KOPT-K1 (cell line): ENCODE results near the gene LAD1.
A peak's percentile ranks its signal among the peaks of the same experiment; 100 is the strongest.

ENCODE experiments used
- H3K27ac ChIP-seq: fragments of 200-600 bp; sonication (generic); 2 replicates; pipeline ENCODE4 v1.5.1; 2016; ENCODE audit warnings: antibody characterized with exemption, mild to moderate bottlenecking, low read depth, low read length; ENCODE audit not compliant: poor library complexity, severe bottlenecking
- H3K36me3 ChIP-seq: fragments of 200-600 bp; sonication (generic); 2 replicates; pipeline ENCODE4 v1.5.1; 2017; ENCODE audit warnings: antibody characterized with exemption, mild to moderate bottlenecking, low read length, moderate library complexity; ENCODE audit not compliant: insufficient read depth
- H3K9me3 ChIP-seq: fragments of 200-600 bp; sonication (generic); 2 replicates; pipeline ENCODE4 v1.5.1; 2017; ENCODE audit warnings: antibody characterized with exemption, low read length, mild to moderate bottlenecking; ENCODE audit not compliant: insufficient read depth, poor library complexity, severe bottlenecking

The LAD1 gene

GRCh38 chr1:201356701-201357100 is 42.4 kb downstream of the LAD1 start:
- Histone ChIP-seq H3K9me3 (no peaks in the 10 kb centered on the region), H3K36me3 (no peaks in the 10 kb centered on the region), H3K27ac (no peak overlapping the region)

GRCh38 chr1:201356236-201356635 is 42.9 kb downstream of the LAD1 start:
- no peaks in the 10 kb centered on the region for H3K36me3 ChIP-seq
- no peaks in the 10 kb centered on the region for H3K9me3 ChIP-seq
- H3K27ac ChIP-seq: no peak overlapping the region

GRCh38 chr1:201355471-201355870 is 43.7 kb downstream of the LAD1 start:
- Histone ChIP-seq H3K36me3 (no peaks in the 10 kb centered on the region), H3K27ac (no peak overlapping the region), H3K9me3 (no peaks in the 10 kb centered on the region)

- H3K9me3 ChIP-seq: no peaks in the 10 kb centered on the region
- H3K27ac ChIP-seq: no peak overlapping the region
- H3K36me3 ChIP-seq: no peaks in the 10 kb centered on the region
Observed at GRCh38 chr1:201354901-201355295, 44.2 kb downstream of the LAD1 start.

GRCh38 chr1:201354151-201354900 is 44.8 kb downstream of the LAD1 start:
- Histone ChIP-seq H3K27ac (no peak overlapping the region), H3K36me3 (no peaks in the 10 kb centered on the region), H3K9me3 (no peaks in the 10 kb centered on the region)

- H3K9me3 ChIP-seq: no peaks in the 10 kb centered on the region
- H3K36me3 ChIP-seq: no peaks in the 10 kb centered on the region
- no peak overlapping the region for H3K27ac ChIP-seq
Observed at GRCh38 chr1:201353186-201353940, 45.8 kb downstream of the LAD1 start.

GRCh38 chr1:201351617-201352016 is 47.5 kb downstream of the LAD1 start:
- no peaks in the 10 kb centered on the region for H3K36me3 ChIP-seq
- no peak overlapping the region for H3K27ac ChIP-seq
- H3K9me3 ChIP-seq: no peaks in the 10 kb centered on the region

GRCh38 chr1:201350884-201351283 is 48.2 kb downstream of the LAD1 start:
- H3K9me3 ChIP-seq: no peaks in the 10 kb centered on the region
- no peak overlapping the region for H3K27ac ChIP-seq
- no peaks in the 10 kb centered on the region for H3K36me3 ChIP-seq

GRCh38 chr1:201350361-201350725 is 48.8 kb downstream of the LAD1 start:
- Histone ChIP-seq H3K36me3 (no peaks in the 10 kb centered on the region), H3K27ac (no peak overlapping the region)

GRCh38 chr1:201349092-201349491 is 50.0 kb downstream of the LAD1 start:
- H3K27ac ChIP-seq: no peak overlapping the region

More at GRCh38 chr1:201350361-201350725, 48.8 kb downstream of the LAD1 start:
- no peaks in the 10 kb centered on the region for H3K9me3 ChIP-seq

GRCh38 chr1:201348211-201348566 is 50.9 kb downstream of the LAD1 start:
- Histone ChIP-seq H3K27ac (no peak overlapping the region), H3K9me3 (no peaks in the 10 kb centered on the region), H3K36me3 (no peaks in the 10 kb centered on the region)

More at GRCh38 chr1:201349092-201349491, 50.0 kb downstream of the LAD1 start:
- H3K36me3 ChIP-seq: no peaks in the 10 kb centered on the region
- no peaks in the 10 kb centered on the region for H3K9me3 ChIP-seq

GRCh38 chr1:201347498-201348210 is 51.5 kb downstream of the LAD1 start:
- H3K27ac ChIP-seq: no peak overlapping the region
- no peaks in the 10 kb centered on the region for H3K36me3 ChIP-seq

GRCh38 chr1:201346987-201347386 is 52.1 kb downstream of the LAD1 start:
- H3K27ac ChIP-seq: no peak overlapping the region
- H3K9me3 ChIP-seq: peaks cover 3% of the 10 kb centered on the region
- H3K36me3 ChIP-seq: no peaks in the 10 kb centered on the region

More at GRCh38 chr1:201347498-201348210, 51.5 kb downstream of the LAD1 start:
- no peaks in the 10 kb centered on the region for H3K9me3 ChIP-seq

GRCh38 chr1:201346337-201346939 is 52.7 kb downstream of the LAD1 start:
- no peak overlapping the region for H3K27ac ChIP-seq

GRCh38 chr1:201345081-201345355 is 54.1 kb downstream of the LAD1 start:
- Histone ChIP-seq H3K27ac (peak overlapping the region; percentile 19), H3K9me3 (peaks cover 5% of the 10 kb centered on the region), H3K36me3 (no peaks in the 10 kb centered on the region)

More at GRCh38 chr1:201346337-201346939, 52.7 kb downstream of the LAD1 start:
- peaks cover 5% of the 10 kb centered on the region for H3K9me3 ChIP-seq
- no peaks in the 10 kb centered on the region for H3K36me3 ChIP-seq
